Measurements from ENCODE around the gene AUH. TPM values are rescaled to one million over a fixed set of nuclear protein-coding genes. Genes with fewer than 3 reads are reported as not detected.

AUH gene
- total and polyA plus RNA-seq, 2 donors (not counting 1 experiment from before 2014, with no cell fraction given), result 5.2 to 29.1 TPM

DNA sequence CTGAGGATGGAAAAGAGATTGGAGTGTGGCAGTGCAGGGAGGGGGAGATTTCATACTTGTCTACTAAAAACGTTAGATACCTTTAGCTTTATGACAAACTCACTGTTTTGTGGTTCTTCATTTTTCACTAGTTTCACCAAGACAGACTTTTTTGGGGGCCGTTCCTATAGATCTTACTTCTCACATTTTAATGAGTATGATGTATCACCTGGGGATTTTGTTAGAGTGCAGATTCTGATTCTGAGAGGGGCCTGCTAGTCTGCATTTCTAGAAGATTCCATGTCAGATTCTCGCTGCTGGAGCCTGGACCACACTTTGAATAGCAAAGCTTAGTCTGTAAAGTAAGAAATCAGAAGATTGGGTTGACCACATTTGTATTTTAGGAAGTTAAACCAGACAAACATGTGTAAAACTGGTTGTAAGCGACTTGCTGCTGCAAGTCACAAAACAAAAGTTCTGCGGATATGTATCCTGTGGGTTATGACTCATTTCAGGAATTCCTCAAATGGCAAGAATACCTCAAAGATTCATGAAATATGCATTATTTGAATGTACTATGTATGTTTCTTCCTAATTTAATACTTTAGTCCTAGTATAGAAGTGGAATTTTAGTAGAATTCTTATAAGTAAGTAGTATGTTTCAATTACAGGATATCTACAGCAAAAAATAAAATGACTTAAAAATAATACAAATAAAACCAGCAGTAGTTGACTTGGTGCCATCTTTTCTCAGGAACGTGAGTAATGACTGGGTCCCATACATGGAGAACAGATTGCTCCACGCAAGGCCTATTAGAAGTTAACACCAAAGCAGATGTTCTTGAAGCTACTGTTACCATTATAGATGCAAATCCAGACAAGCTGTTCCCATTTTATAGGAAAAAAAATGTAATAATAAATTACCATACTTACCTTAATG lies 34.1 kb upstream of the AUH start:
- no peak overlapping the region for H3K4me3 Mint-ChIP-seq
- H4K20me1 ChIP-seq (ENCODE audit: control insufficient read depth, insufficient read depth, low read length, poor library complexity, severe bottlenecking), result no peaks in the 10 kb centered on the region
- no peaks in the 10 kb centered on the region for H3K9me3 Mint-ChIP-seq (ENCODE audit: insufficient read depth)
- H3K36me3 ChIP-seq (replicated peaks in 1 of 2; ENCODE audit: control extremely low read depth in 1 of 2, control insufficient read depth in 1 of 2, extremely low read depth in 1 of 2, insufficient read depth in 2 of 2, low read length in 1 of 2), result no peaks in the 10 kb centered on the region
- no peak overlapping the region for H3K27ac Mint-ChIP-seq
- H3K79me2 ChIP-seq (ENCODE audit: control insufficient read depth, insufficient read depth, low read length), result no peaks in the 10 kb centered on the region
- H3K27me3 Mint-ChIP-seq, result no peaks in the 10 kb centered on the region
- no peaks in the 10 kb centered on the region for H3K4me1 ChIP-seq (ENCODE audit: control insufficient read depth in 2 of 2, insufficient read depth in 2 of 2, low read length in 2 of 2)
- H2AFZ ChIP-seq (ENCODE audit: insufficient read depth, low read depth, low read length, poor library complexity, severe bottlenecking), result peak overlapping the region; percentile 21
- H3K4me1 Mint-ChIP-seq, result peaks cover 6% of the 10 kb centered on the region
- ChIA-PET CTCF (interaction anchor here (0.7 kb wide), 1 partner anchor 221 kb away, joined by 3 read pairs; no protein-coding TSS in a partner anchor), POLR2A (no interaction called here)
- H3K27ac ChIP-seq (ENCODE audit: low read length in 2 of 2), result no peak overlapping the region
- H3K4me3 ChIP-seq (ENCODE audit: control extremely low read depth in 1 of 5, extremely low read depth in 1 of 5, insufficient read depth in 1 of 5, low read depth in 2 of 5, low read length in 4 of 5), result no peak overlapping the region
- no peak for ATAC-seq (ENCODE audit: low read depth)
- DNase-seq, result no peak
- no peak overlapping the region for H3K4me2 ChIP-seq (replicated peaks; ENCODE audit: low read depth, low read length, poor library complexity, severe bottlenecking)
- 43% methylated on average over 1 of the region's 7 CpGs for WGBS (ENCODE audit: insufficient coverage)
- H3K27me3 ChIP-seq (replicated peaks in 1 of 4; ENCODE audit: control extremely low read depth in 1 of 4, control insufficient read depth in 3 of 4, insufficient read depth in 4 of 4, low read length in 3 of 4), result no peaks in the 10 kb centered on the region
- no peaks in the 10 kb centered on the region for H3K9me3 ChIP-seq (ENCODE audit: control extremely low read depth in 1 of 3, control insufficient read depth in 2 of 3, insufficient read depth in 1 of 3, low read length in 2 of 3)
- no peak overlapping the region for H3K9ac ChIP-seq (ENCODE audit: low read length)
- TF ChIP-seq EZH2 (IDR thresholded peaks at IDR 0.05; ENCODE audit: borderline replicate concordance, insufficient read depth, low read depth, low read length, poor library complexity, severe bottlenecking), result no peak
- TF ChIP-seq, protein P1, sequence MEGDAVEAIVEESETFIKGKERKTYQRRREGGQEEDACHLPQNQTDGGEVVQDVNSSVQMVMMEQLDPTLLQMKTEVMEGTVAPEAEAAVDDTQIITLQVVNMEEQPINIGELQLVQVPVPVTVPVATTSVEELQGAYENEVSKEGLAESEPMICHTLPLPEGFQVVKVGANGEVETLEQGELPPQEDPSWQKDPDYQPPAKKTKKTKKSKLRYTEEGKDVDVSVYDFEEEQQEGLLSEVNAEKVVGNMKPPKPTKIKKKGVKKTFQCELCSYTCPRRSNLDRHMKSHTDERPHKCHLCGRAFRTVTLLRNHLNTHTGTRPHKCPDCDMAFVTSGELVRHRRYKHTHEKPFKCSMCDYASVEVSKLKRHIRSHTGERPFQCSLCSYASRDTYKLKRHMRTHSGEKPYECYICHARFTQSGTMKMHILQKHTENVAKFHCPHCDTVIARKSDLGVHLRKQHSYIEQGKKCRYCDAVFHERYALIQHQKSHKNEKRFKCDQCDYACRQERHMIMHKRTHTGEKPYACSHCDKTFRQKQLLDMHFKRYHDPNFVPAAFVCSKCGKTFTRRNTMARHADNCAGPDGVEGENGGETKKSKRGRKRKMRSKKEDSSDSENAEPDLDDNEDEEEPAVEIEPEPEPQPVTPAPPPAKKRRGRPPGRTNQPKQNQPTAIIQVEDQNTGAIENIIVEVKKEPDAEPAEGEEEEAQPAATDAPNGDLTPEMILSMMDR (IDR thresholded peaks at IDR 0.05), result no peak
- intact Hi-C loops (cut with micrococcal nuclease), result no loop called here

DNA sequence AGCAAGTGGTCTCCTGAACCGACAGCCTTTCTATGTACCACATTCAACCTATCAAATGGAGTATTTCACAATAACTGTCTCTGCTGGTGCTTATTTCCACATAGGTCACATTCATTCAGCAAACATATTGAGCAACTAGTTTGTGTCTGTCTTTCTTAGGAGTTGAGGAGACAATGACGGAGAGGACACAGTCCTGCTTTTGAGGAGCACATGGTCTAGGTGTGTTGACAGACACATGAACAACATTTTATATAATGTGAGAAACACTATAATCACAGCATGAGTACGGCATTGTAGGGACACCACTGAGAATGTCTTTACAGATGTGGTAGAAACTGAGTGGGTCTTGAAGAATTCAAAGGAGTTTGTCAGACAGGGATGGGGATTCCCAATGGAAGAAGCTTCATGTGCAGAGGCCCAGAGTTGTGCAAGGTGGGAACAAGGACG lies 33.4 kb upstream of the AUH start:
- no peak for DNase-seq
- Histone ChIP-seq H3K9me3 (ENCODE audit: control extremely low read depth in 1 of 3, control insufficient read depth in 2 of 3, insufficient read depth in 1 of 3, low read length in 2 of 3) (no peaks in the 10 kb centered on the region), H3K9ac (ENCODE audit: low read length) (no peak overlapping the region), H3K36me3 (replicated peaks in 1 of 2; ENCODE audit: control extremely low read depth in 1 of 2, control insufficient read depth in 1 of 2, extremely low read depth in 1 of 2, insufficient read depth in 2 of 2, low read length in 1 of 2) (no peaks in the 10 kb centered on the region), H2AFZ (ENCODE audit: insufficient read depth, low read depth, low read length, poor library complexity, severe bottlenecking) (no peak overlapping the region), H3K4me3 (ENCODE audit: control extremely low read depth in 1 of 5, extremely low read depth in 1 of 5, insufficient read depth in 1 of 5, low read depth in 2 of 5, low read length in 4 of 5) (no peak overlapping the region), H3K27ac (ENCODE audit: low read length in 2 of 2) (no peak overlapping the region), H3K4me2 (replicated peaks; ENCODE audit: low read depth, low read length, poor library complexity, severe bottlenecking) (no peak overlapping the region), H3K79me2 (ENCODE audit: control insufficient read depth, insufficient read depth, low read length) (no peaks in the 10 kb centered on the region), H4K20me1 (ENCODE audit: control insufficient read depth, insufficient read depth, low read length, poor library complexity, severe bottlenecking) (no peaks in the 10 kb centered on the region), H3K4me1 (ENCODE audit: control insufficient read depth in 2 of 2, insufficient read depth in 2 of 2, low read length in 2 of 2) (no peaks in the 10 kb centered on the region), H3K27me3 (replicated peaks in 1 of 4; ENCODE audit: control extremely low read depth in 1 of 4, control insufficient read depth in 3 of 4, insufficient read depth in 4 of 4, low read length in 3 of 4) (no peaks in the 10 kb centered on the region)
- TF ChIP-seq EZH2 (IDR thresholded peaks at IDR 0.05; ENCODE audit: borderline replicate concordance, insufficient read depth, low read depth, low read length, poor library complexity, severe bottlenecking), result no peak
- TF ChIP-seq, protein P1 (IDR thresholded peaks at IDR 0.05), result no peak
- ATAC-seq (ENCODE audit: low read depth), result no peak
- H3K4me3 Mint-ChIP-seq, result no peak overlapping the region
- peaks cover 6% of the 10 kb centered on the region for H3K4me1 Mint-ChIP-seq
- intact Hi-C loops (cut with micrococcal nuclease), result no loop called here
- POLR2A ChIA-PET, result no interaction called here
- WGBS (ENCODE audit: insufficient coverage), result 86% methylated on average over 1 of the region's 4 CpGs
- no peaks in the 10 kb centered on the region for H3K9me3 Mint-ChIP-seq (ENCODE audit: insufficient read depth)
- no peaks in the 10 kb centered on the region for H3K27me3 Mint-ChIP-seq
- CTCF ChIA-PET, result interaction anchor here (0.7 kb wide), 1 partner anchor 220 kb away, joined by 3 read pairs; no protein-coding TSS in a partner anchor
- no peak overlapping the region for H3K27ac Mint-ChIP-seq

All from B cell (primary cell).